GM12878 (cell line): ENCODE results near the gene METRN. TPM values are rescaled to one million over a fixed set of nuclear protein-coding genes. Genes with fewer than 3 reads are reported as not detected.

ENCODE experiments used
- BHLHE40 ChIP-seq, 2 experiments: fragments of 450-650 bp in 1 of 2; IDR thresholded peaks; 2 replicates each; pipeline ENCODE4 v1.6.1; 2011 to 2017; ENCODE audit warnings: low read depth in 2 of 2, borderline replicate concordance in 1 of 2, improper control_type of control experiment in 1 of 2, low read length in 1 of 2, mild to moderate bottlenecking in 1 of 2
- DPF2 ChIP-seq: fragments of 450-650 bp; IDR thresholded peaks from 2 replicates; pipeline ENCODE4 v1.6.1; 2017; ENCODE audit warnings: mild to moderate bottlenecking
- EZH2 ChIP-seq: IDR thresholded peaks from 2 replicates; pipeline ENCODE4 v1.6.1; 2012; ENCODE audit warnings: low read depth, mild to moderate bottlenecking, control low read depth, inconsistent platforms, low read length, borderline replicate concordance; ENCODE audit not compliant: control insufficient read depth
- GABPA ChIP-seq: IDR thresholded peaks from 2 replicates; pipeline ENCODE4 v1.6.1; 2014; ENCODE audit warnings: antibody characterized with exemption, low read depth, mild to moderate bottlenecking, inconsistent platforms
- HDAC2 ChIP-seq: fragments of 200-600 bp; sonication (generic); IDR thresholded peaks from 2 replicates; pipeline ENCODE4 v1.6.1; 2017
- IRF4 ChIP-seq: IDR thresholded peaks from 2 replicates; pipeline ENCODE4 v1.6.1; 2011; ENCODE audit warnings: low read depth, low read length
- KLF5 ChIP-seq: fragments of 450-650 bp; IDR thresholded peaks from 2 replicates; pipeline ENCODE4 v1.6.1; 2014; ENCODE audit warnings: mild to moderate bottlenecking; ENCODE audit not compliant: partially characterized antibody
- MAX ChIP-seq: IDR thresholded peaks from 2 replicates; pipeline ENCODE4 v1.6.1; 2012; ENCODE audit warnings: low read depth, low read length, improper control_type of control experiment
- MXI1 ChIP-seq: fragments of 150-350 bp; IDR thresholded peaks from 2 replicates; pipeline ENCODE4 v1.6.1; 2011; ENCODE audit warnings: low read depth, mild to moderate bottlenecking, inconsistent platforms, low read length, improper control_type of control experiment
- PAX8 ChIP-seq: fragments of 450-650 bp; IDR thresholded peaks from 2 replicates; pipeline ENCODE4 v1.6.1; 2017; ENCODE audit warnings: mild to moderate bottlenecking, moderate library complexity
- PRDM15 ChIP-seq: fragments of 450-650 bp; formaldehyde crosslinking; IDR thresholded peaks from 2 replicates; pipeline ENCODE4 v1.4.0; 2020; ENCODE audit warnings: mild to moderate bottlenecking, moderate library complexity
- SMARCA5 ChIP-seq: fragments of 450-650 bp; IDR thresholded peaks from 2 replicates; pipeline ENCODE4 v1.6.1; 2017; ENCODE audit warnings: mild to moderate bottlenecking
- SMC3 ChIP-seq: IDR thresholded peaks from 2 replicates; pipeline ENCODE4 v1.6.1; 2011; ENCODE audit warnings: low read length, improper control_type of control experiment, borderline replicate concordance
- SP1 ChIP-seq: IDR thresholded peaks from one replicate; pipeline ENCODE4 v1.6.1; 2011; ENCODE audit warnings: low read depth, low read length
- SPI1 ChIP-seq: IDR thresholded peaks from 2 replicates; pipeline ENCODE4 v1.6.1; 2011; ENCODE audit warnings: low read depth, mild to moderate bottlenecking, low read length, moderate library complexity, borderline replicate concordance; ENCODE audit not compliant: insufficient read depth
- SRF ChIP-seq, 2 experiments: IDR thresholded peaks; 2 replicates each; pipeline ENCODE4 v1.6.1; 2011; ENCODE audit warnings: low read depth in 2 of 2, low read length in 2 of 2, mild to moderate bottlenecking in 1 of 2, moderate library complexity in 1 of 2
- SUPT20H ChIP-seq: IDR thresholded peaks from 2 replicates; pipeline ENCODE4 v1.6.1; 2011; ENCODE audit warnings: low read depth, mild to moderate bottlenecking, low read length, moderate library complexity, borderline replicate concordance; ENCODE audit not compliant: control insufficient read depth
- TARDBP ChIP-seq: IDR thresholded peaks from 2 replicates; pipeline ENCODE4 v1.6.1; 2016; ENCODE audit warnings: borderline replicate concordance
- polyA plus RNA-seq, 11 experiments: library from polyadenylated mRNA; depleted of rRNA in 4 of 11; unstranded in 6 of 11; stranded (reverse) in 5 of 11; fragments of >200 nt; fragmentation: Nextera tagmentation in 4 of 11; fragmentation: Illumina TruSeq in 1 of 11; extraction: Ambion mirVana in 4 of 11; extraction: Trizol in 1 of 11; gene quantifications; 1 replicate in 1 of 11; 2 replicates in 10 of 11; pipeline versions ENCODE4 v1.2.1 to v1.2.3, GENCODE V29; 2011 to 2016; ENCODE audit warnings: inconsistent platforms in 2 of 11, missing spikeins in 2 of 11, low read depth in 1 of 11
- total RNA-seq, 4 experiments: library from RNA; depleted of rRNA in 3 of 4; stranded (reverse); fragments of >200 nt in 3 of 4; fragmentation: Illumina TruSeq in 1 of 4; extraction: Trizol in 1 of 4; gene quantifications; 2 replicates each; pipeline versions ENCODE4 v1.2.1 to v1.2.3, GENCODE V29; 2013 to 2021
- TF ChIP-seq, protein P1 (sequence below): IDR thresholded peaks from 2 replicates; pipeline ENCODE4 v1.6.1; 2011; ENCODE audit warnings: low read depth, mild to moderate bottlenecking, low read length, moderate library complexity, borderline replicate concordance; ENCODE audit errors: extremely low read depth
- TF ChIP-seq, protein P2 (sequence below): fragments of 450-650 bp; IDR thresholded peaks from 2 replicates; pipeline ENCODE4 v1.6.1; 2018; ENCODE audit warnings: mild to moderate bottlenecking, low read depth, moderate library complexity; ENCODE audit not compliant: partially characterized antibody
- TF ChIP-seq, protein P3 (sequence below): IDR thresholded peaks from 2 replicates; pipeline ENCODE4 v1.6.1; 2011; ENCODE audit warnings: borderline replicate concordance, low read depth, mild to moderate bottlenecking, moderate library complexity, low read length; ENCODE audit not compliant: insufficient read depth, poor library complexity, severe bottlenecking

The METRN gene
- total and polyA plus RNA-seq, 10 of the 15 experiments (the other 5 are each of a cell fraction or from before 2014, with no cell fraction given): 0.11 to 12.8 (median 1.1) TPM; not detected in 1

DNA sequence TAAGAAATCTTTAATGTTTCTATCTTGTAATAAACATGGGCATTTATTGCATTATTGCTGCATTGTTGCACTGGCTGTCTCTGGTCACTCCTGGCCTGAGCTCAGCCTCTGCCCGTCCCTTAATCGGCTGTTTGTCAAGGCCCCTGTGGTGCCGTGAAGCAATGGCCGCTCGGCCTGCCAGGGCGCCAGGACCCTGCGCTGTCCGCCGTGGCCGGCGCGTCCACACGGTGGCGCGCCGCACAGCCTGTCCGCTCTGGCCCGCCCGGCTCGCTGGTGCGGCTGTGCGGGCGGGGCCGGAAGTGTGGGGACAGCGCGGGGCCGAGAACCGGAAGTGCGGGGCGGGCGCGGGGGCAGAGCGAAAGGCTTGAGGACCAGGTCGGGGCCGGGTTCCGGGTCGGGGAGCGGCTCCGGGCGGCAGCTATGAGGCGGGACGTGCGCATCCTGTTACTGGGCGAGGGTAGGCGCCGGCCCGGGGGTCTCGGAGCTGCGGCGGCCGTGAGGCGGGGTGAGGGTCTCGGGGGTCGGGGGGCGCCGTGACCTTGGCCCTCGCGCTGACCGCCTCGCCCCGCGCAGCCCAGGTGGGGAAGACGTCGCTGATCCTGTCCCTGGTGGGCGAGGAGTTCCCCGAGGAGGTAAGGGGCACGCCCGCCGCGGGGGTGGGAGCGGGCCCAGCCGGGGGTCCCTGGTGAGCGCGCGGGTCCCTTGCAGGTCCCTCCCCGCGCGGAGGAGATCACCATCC lies 47.0 kb upstream of the METRN start, which contains the start of gene RHOT2 (continued):
- TF ChIP-seq MAX (peak; percentile 18; the same call in 1 of the 2 replicates), TARDBP (0 out of 2 replicates have a peak, but pooled peaks have one; percentile 70), SRF (IDR thresholded peaks at IDR 0.05; ENCODE audit: low read depth in 2 of 2, low read length in 2 of 2) (0 out of 4 replicates have a peak, but pooled peaks of 1 of the 2 experiments have one; percentile 51), GABPA (peak; percentile 89), SUPT20H (no peak), DPF2 (peak; percentile 72; the same call in 1 of the 2 replicates), KLF5 (peak; percentile 87), BHLHE40 (IDR thresholded peaks at IDR 0.05; ENCODE audit: borderline replicate concordance in 1 of 2, low read depth in 2 of 2, low read length in 1 of 2) (peak; percentile 64 to 86; a peak in 3 of 4 replicates), SMC3 (peak; percentile 34), MXI1 (peak; percentile 23; the same call in 1 of the 2 replicates), IRF4 (no peak), SPI1 (peak; percentile 18; the same call in 1 of the 2 replicates), SP1 (peak; percentile 72), PAX8 (no peak), HDAC2 (no peak), SMARCA5 (peak; percentile 99), EZH2 (no peak), PRDM15 (CRISPR knock-in tag) (no peak)
- TF ChIP-seq, protein P1, sequence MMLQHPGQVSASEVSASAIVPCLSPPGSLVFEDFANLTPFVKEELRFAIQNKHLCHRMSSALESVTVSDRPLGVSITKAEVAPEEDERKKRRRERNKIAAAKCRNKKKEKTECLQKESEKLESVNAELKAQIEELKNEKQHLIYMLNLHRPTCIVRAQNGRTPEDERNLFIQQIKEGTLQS: no peak
- TF ChIP-seq, protein P2, sequence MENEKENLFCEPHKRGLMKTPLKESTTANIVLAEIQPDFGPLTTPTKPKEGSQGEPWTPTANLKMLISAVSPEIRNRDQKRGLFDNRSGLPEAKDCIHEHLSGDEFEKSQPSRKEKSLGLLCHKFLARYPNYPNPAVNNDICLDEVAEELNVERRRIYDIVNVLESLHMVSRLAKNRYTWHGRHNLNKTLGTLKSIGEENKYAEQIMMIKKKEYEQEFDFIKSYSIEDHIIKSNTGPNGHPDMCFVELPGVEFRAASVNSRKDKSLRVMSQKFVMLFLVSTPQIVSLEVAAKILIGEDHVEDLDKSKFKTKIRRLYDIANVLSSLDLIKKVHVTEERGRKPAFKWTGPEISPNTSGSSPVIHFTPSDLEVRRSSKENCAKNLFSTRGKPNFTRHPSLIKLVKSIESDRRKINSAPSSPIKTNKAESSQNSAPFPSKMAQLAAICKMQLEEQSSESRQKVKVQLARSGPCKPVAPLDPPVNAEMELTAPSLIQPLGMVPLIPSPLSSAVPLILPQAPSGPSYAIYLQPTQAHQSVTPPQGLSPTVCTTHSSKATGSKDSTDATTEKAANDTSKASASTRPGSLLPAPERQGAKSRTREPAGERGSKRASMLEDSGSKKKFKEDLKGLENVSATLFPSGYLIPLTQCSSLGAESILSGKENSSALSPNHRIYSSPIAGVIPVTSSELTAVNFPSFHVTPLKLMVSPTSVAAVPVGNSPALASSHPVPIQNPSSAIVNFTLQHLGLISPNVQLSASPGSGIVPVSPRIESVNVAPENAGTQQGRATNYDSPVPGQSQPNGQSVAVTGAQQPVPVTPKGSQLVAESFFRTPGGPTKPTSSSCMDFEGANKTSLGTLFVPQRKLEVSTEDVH: no peak
- TF ChIP-seq, protein P3, sequence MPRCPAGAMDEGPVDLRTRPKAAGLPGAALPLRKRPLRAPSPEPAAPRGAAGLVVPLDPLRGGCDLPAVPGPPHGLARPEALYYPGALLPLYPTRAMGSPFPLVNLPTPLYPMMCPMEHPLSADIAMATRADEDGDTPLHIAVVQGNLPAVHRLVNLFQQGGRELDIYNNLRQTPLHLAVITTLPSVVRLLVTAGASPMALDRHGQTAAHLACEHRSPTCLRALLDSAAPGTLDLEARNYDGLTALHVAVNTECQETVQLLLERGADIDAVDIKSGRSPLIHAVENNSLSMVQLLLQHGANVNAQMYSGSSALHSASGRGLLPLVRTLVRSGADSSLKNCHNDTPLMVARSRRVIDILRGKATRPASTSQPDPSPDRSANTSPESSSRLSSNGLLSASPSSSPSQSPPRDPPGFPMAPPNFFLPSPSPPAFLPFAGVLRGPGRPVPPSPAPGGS: peak; percentile 77
